IMR-90 (cell line): Measurements from ENCODE around the gene MET.

Experiments used
- FOS ChIP-seq: fragments of 150-350 bp; IDR thresholded peaks from 2 replicates; pipeline ENCODE4 v1.6.1; 2016; ENCODE audit warnings: low read depth, low read length
- MXI1 ChIP-seq: IDR thresholded peaks from 2 replicates; pipeline ENCODE4 v1.6.1; 2012; ENCODE audit warnings: low read depth, mild to moderate bottlenecking, low read length, moderate library complexity, borderline replicate concordance
- POLR2A ChIP-seq: IDR thresholded peaks from 2 replicates; pipeline ENCODE4 v1.6.1; 2012; ENCODE audit warnings: mild to moderate bottlenecking, low read depth, low read length
- TF ChIP-seq, protein P1 (sequence below): conservative IDR thresholded peaks from 2 replicates; pipeline ENCODE4 v1.5.1; 2012; ENCODE audit warnings: mild to moderate bottlenecking, low read depth, low read length, improper control_type of control experiment

DNA sequence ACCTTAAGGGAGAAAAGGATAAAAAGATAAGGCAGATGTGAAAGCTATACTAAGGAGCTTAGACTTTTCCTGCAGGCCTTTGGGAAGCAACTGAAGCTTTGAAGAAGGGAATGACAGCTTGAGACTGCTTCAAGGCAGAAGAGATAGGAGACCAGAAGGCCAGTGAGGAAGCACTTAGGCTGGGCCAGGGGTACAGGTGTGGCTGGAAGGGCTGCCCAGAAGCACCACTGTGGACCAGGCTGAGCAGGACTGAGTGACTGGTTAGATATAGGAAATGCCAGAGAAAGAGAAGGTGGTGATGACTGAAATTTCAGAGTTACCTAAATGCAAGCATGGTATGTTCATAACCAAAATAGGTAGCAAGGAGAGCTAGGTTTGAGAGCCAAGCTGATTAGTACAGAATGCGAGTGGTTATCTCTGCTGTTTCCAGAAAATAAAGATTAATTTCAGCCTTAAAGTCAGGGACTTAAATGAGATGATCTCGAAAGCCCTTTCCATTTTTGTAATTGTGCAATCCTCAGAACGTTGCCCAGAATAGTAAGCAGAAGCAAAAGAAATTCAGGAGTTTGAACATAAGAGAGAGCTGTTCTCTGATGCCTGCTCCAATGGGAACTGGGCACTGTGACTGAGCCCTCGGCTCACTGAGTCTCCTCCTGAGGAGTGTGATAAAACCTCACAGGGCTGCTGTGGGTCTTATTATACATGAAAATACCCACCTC lies 54.9 kb downstream of the MET start:
- TF ChIP-seq POLR2A (no peak), FOS (no peak), MXI1 (no peak)
- TF ChIP-seq, protein P1, sequence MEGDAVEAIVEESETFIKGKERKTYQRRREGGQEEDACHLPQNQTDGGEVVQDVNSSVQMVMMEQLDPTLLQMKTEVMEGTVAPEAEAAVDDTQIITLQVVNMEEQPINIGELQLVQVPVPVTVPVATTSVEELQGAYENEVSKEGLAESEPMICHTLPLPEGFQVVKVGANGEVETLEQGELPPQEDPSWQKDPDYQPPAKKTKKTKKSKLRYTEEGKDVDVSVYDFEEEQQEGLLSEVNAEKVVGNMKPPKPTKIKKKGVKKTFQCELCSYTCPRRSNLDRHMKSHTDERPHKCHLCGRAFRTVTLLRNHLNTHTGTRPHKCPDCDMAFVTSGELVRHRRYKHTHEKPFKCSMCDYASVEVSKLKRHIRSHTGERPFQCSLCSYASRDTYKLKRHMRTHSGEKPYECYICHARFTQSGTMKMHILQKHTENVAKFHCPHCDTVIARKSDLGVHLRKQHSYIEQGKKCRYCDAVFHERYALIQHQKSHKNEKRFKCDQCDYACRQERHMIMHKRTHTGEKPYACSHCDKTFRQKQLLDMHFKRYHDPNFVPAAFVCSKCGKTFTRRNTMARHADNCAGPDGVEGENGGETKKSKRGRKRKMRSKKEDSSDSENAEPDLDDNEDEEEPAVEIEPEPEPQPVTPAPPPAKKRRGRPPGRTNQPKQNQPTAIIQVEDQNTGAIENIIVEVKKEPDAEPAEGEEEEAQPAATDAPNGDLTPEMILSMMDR: no peak
